ENCODE data around the gene SERPINA4.

GRCh38 chr14:94569381-94570001, 8.2 kb downstream of the SERPINA4 start:
- TF ChIP-seq CTCF (IDR thresholded peaks at IDR 0.05; ENCODE audit: insufficient read depth, low read depth, low read length) = no peak
- no peak for TF ChIP-seq EZH2 (IDR thresholded peaks at IDR 0.05; ENCODE audit: insufficient read depth, low read length)

All from astrocyte (in vitro differentiated cells and primary cell).